HG03175 (cell line): ENCODE results near the gene TRPV2.
"Not testable (repeated sequence)": the region's sequence is repeated elsewhere in the genome, so short reads cannot be mapped to it uniquely, and the experiment has no call there.

Experiments used
- ATAC-seq: cut with Tn5 transposase; IDR thresholded peaks from one replicate; pipeline ENCODE4 v1.9.1; 2021; ENCODE audit warnings: mild to moderate bottlenecking, moderate library complexity; ENCODE audit not compliant: unreplicated experiment

Gene TRPV2

GRCh38 chr17:16435925-16436886, 20.8 kb downstream of the TRPV2 start:
- no peak for ATAC-seq

GRCh38 chr17:16437083-16437482, 21.7 kb downstream of the TRPV2 start:
- no peak for ATAC-seq

GRCh38 chr17:16438173-16438556, 22.8 kb downstream of the TRPV2 start:
- ATAC-seq = no peak

GRCh38 chr17:16438557-16439302, 23.4 kb downstream of the TRPV2 start:
- ATAC-seq = peak; percentile 80

GRCh38 chr17:16439303-16439791, 24.0 kb downstream of the TRPV2 start:
- peak; percentile 12 for ATAC-seq

GRCh38 chr17:16439811-16440351, 24.5 kb downstream of the TRPV2 start:
- ATAC-seq = no peak

GRCh38 chr17:16440354-16440753, 25.0 kb downstream of the TRPV2 start:
- not testable (repeated sequence) for ATAC-seq

- ATAC-seq = no peak
Measured at GRCh38 chr17:16440901-16441629, 25.7 kb downstream of the TRPV2 start.

GRCh38 chr17:16442141-16442540, 26.8 kb downstream of the TRPV2 start:
- ATAC-seq = no peak

GRCh38 chr17:16442594-16443510, 27.5 kb downstream of the TRPV2 start:
- ATAC-seq = no peak

GRCh38 chr17:16443511-16444257, 28.3 kb downstream of the TRPV2 start:
- ATAC-seq = no peak

GRCh38 chr17:16444258-16444886, 29.0 kb downstream of the TRPV2 start:
- ATAC-seq = no peak

GRCh38 chr17:16446338-16446983, 31.1 kb downstream of the TRPV2 start:
- ATAC-seq = no peak

GRCh38 chr17:16447676-16448075, 32.3 kb downstream of the TRPV2 start:
- ATAC-seq = no peak

GRCh38 chr17:16448490-16448889, 33.1 kb downstream of the TRPV2 start:
- no peak for ATAC-seq

GRCh38 chr17:16449121-16449570, 33.8 kb downstream of the TRPV2 start:
- ATAC-seq = no peak

- no peak for ATAC-seq
Measured at GRCh38 chr17:16450028-16450427, 34.7 kb downstream of the TRPV2 start.

- ATAC-seq = not testable (repeated sequence)
Measured at GRCh38 chr17:16452268-16452667, 36.9 kb downstream of the TRPV2 start.
